Measurements from ENCODE around the gene TOX3.

TOX3 gene

GRCh38 chr16:52535076-52535475, 11.9 kb downstream of the TOX3 start:
- DNase-seq, result no peak

- no peak for DNase-seq
Observed at GRCh38 chr16:52533296-52533695, 13.6 kb downstream of the TOX3 start.

GRCh38 chr16:52532384-52532783, 14.6 kb downstream of the TOX3 start:
- DNase-seq, result no peak

GRCh38 chr16:52529226-52529625, 17.7 kb downstream of the TOX3 start:
- no peak for DNase-seq

GRCh38 chr16:52528393-52529065, 18.4 kb downstream of the TOX3 start:
- no peak for DNase-seq

GRCh38 chr16:52526830-52527229, 20.1 kb downstream of the TOX3 start:
- DNase-seq, result no peak

GRCh38 chr16:52526116-52526828, 20.7 kb downstream of the TOX3 start:
- no peak for DNase-seq

GRCh38 chr16:52521570-52521969, 25.4 kb downstream of the TOX3 start:
- DNase-seq, result no peak

GRCh38 chr16:52518884-52519283, 28.1 kb downstream of the TOX3 start:
- no peak for DNase-seq

- DNase-seq, result peak in 1 of 2 experiments; percentile 53
Observed at GRCh38 chr16:52515068-52515671, 31.8 kb downstream of the TOX3 start.

GRCh38 chr16:52512297-52512987, 34.5 kb downstream of the TOX3 start:
- DNase-seq, result no peak

- DNase-seq, result no peak
Observed at GRCh38 chr16:52501746-52502145, 45.2 kb downstream of the TOX3 start.

- no peak for DNase-seq
Observed at GRCh38 chr16:52500963-52501362, 46.0 kb downstream of the TOX3 start.

- DNase-seq, result no peak
Observed at GRCh38 chr16:52499060-52499440, 47.9 kb downstream of the TOX3 start.

GRCh38 chr16:52498328-52499059, 48.4 kb downstream of the TOX3 start:
- no peak for DNase-seq

- peak; percentile 68 to 84 for DNase-seq
Observed at GRCh38 chr16:52497067-52497816, 49.7 kb downstream of the TOX3 start.

- peak; percentile 87 for DNase-seq
Observed at GRCh38 chr16:52496051-52496876, 50.7 kb downstream of the TOX3 start.

GRCh38 chr16:52494621-52495020, 52.3 kb downstream of the TOX3 start:
- peak in 1 of 2 experiments; percentile 6 for DNase-seq

GRCh38 chr16:52494145-52494544, 52.8 kb downstream of the TOX3 start:
- no peak for DNase-seq

- no peak for DNase-seq
Observed at GRCh38 chr16:52492789-52493357, 54.1 kb downstream of the TOX3 start.

- no peak for DNase-seq
Observed at GRCh38 chr16:52491216-52491615, 55.7 kb downstream of the TOX3 start.
